Body of pancreas (tissue), 4 donors: ENCODE results near the gene TRAPPC5. TPM values are rescaled to one million over a fixed set of nuclear protein-coding genes. Genes with fewer than 3 reads are reported as not detected.

ENCODE experiments used
- ATAC-seq: fragments of 150-250 bp; one replicate; pipeline ENCODE4 v1.9.1; 2016
- DNase-seq, 4 donors: peaks; one replicate each; pipeline ENCODE4 v3.0.0-alpha.2; 2019
- H3K27ac ChIP-seq, 4 donors: fragments of 200-600 bp; sonication (generic); 1 replicate in 3 of 4; 2 replicates in 1 of 4; pipeline versions ENCODE4 v1.5.1 to v1.6.1; 2016 to 2019; ENCODE audit warnings: mild to moderate bottlenecking in 1 of 4, mixed read lengths in 1 of 4, moderate library complexity in 1 of 4
- H3K27me3 ChIP-seq, 2 donors: fragments of 200-600 bp; sonication (generic); one replicate each; pipeline ENCODE4 v1.6.0; 2016; ENCODE audit warnings: mild to moderate bottlenecking in 1 of 2
- H3K36me3 ChIP-seq, 2 donors: fragments of 200-600 bp; sonication (generic); replicated peaks in 1 of 2; 2 replicates each; pipeline ENCODE4 v1.5.1; 2016; ENCODE audit warnings: low read depth in 2 of 2; ENCODE audit not compliant: insufficient read depth in 1 of 2
- H3K4me1 ChIP-seq: fragments of 200-600 bp; sonication (generic); one replicate; pipeline ENCODE4 v1.6.0; 2016
- H3K4me3 ChIP-seq, 2 donors: fragments of 200-600 bp; sonication (generic); 1 replicate in 1 of 2; 2 replicates in 1 of 2; pipeline ENCODE4 v1.5.1; 2016 to 2019
- H3K9me3 ChIP-seq, 3 donors: fragments of 200-600 bp; sonication (generic); 1 replicate in 2 of 3; 2 replicates in 1 of 3; pipeline ENCODE4 v1.5.1; 2016
- POLR2A ChIP-seq, 3 donors: fragments of 450-650 bp; IDR thresholded peaks; one replicate each; pipeline ENCODE4 v1.6.1; 2016; ENCODE audit warnings: antibody characterized with exemption in 3 of 3, mild to moderate bottlenecking in 2 of 3
- WGBS, 2 donors: methylation state at CpG; one replicate each; pipeline ENCODE4 v1.1.5; 2017; 5-methylcytosine and 5-hydroxymethylcytosine counted together
- intact Hi-C: fragments of 100-400 bp; cut with DNase I; formaldehyde crosslinking; loops from one replicate; pipeline ENCODE4 v1.15.1; 2023
- total RNA-seq, 2 donors: library from RNA; depleted of rRNA; stranded (reverse); fragments of >200 nt; gene quantifications; one replicate each; pipeline ENCODE4 v1.1.0, GENCODE V29; 2016
- TF ChIP-seq, protein P1 (sequence below), 7 experiments: fragments of 450-650 bp in 4 of 7; fragments of 200-600 bp in 3 of 7; sonication (generic) in 3 of 7; IDR thresholded peaks; one replicate each; pipeline ENCODE4 v1.5.1; 2016 to 2019; ENCODE audit warnings: antibody characterized with exemption in 7 of 7

The TRAPPC5 gene
- total RNA-seq, 2 donors from 2014 or later = 10.9 to 18.7 TPM

GRCh38 chr19:7638802-7639465 lies 41.7 kb upstream of the TRAPPC5 start:
- TF ChIP-seq POLR2A (IDR thresholded peaks at IDR 0.05) = no peak
- TF ChIP-seq, protein P1, sequence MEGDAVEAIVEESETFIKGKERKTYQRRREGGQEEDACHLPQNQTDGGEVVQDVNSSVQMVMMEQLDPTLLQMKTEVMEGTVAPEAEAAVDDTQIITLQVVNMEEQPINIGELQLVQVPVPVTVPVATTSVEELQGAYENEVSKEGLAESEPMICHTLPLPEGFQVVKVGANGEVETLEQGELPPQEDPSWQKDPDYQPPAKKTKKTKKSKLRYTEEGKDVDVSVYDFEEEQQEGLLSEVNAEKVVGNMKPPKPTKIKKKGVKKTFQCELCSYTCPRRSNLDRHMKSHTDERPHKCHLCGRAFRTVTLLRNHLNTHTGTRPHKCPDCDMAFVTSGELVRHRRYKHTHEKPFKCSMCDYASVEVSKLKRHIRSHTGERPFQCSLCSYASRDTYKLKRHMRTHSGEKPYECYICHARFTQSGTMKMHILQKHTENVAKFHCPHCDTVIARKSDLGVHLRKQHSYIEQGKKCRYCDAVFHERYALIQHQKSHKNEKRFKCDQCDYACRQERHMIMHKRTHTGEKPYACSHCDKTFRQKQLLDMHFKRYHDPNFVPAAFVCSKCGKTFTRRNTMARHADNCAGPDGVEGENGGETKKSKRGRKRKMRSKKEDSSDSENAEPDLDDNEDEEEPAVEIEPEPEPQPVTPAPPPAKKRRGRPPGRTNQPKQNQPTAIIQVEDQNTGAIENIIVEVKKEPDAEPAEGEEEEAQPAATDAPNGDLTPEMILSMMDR (IDR thresholded peaks at IDR 0.05) = no peak
- peaks cover 0 to 2% of the 10 kb centered on the region in 2 donors for H3K36me3 ChIP-seq

DNA sequence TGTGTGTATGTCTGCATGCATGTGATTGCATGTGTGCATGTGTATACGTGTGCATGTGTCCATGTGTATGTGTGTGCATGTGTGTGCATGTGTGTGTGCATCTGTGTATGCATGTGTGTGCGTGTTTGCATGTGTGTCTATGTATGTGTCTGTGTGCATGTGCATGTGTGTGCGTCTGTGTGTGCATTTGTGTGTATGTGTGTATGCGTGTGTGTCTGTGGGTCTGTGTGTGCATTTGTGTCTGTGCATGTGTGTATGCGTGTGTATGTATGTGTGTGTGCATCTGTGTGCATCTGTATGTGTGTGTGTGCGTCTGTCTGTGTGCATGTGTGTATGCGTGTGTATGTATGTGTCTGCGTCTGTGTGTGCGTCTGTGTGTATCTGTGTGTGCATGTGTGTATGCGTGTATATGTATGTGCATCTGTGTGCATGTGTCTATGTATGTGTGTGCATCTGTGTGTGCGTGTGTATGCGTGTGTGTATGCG lies 40.7 kb upstream of the TRAPPC5 start:
- ATAC-seq = no peak
- Histone ChIP-seq H3K27ac (no peak overlapping the region), H3K36me3 (peaks cover 0 to 2% of the 10 kb centered on the region in 2 donors), H3K4me3 (no peak overlapping the region), H3K27me3 (no peaks in the 10 kb centered on the region), H3K9me3 (no peaks in the 10 kb centered on the region), H3K4me1 (peaks cover 36% of the 10 kb centered on the region)
- DNase-seq = no peak
- intact Hi-C loops = no loop called here
- TF ChIP-seq POLR2A (IDR thresholded peaks at IDR 0.05) = no peak
- TF ChIP-seq, protein P1 (IDR thresholded peaks at IDR 0.05) = no peak
- 88 to 95% methylated on average over 13 of the region's 13 CpGs for WGBS, 2 donors

More at GRCh38 chr19:7638802-7639465, 41.7 kb upstream of the TRAPPC5 start:
- H3K4me3 ChIP-seq = no peak overlapping the region
- DNase-seq = no peak
- 72 to 81% methylated on average over 9 to 12 of the region's 12 CpGs for WGBS, 2 donors
- no peaks in the 10 kb centered on the region for H3K27me3 ChIP-seq
- H3K9me3 ChIP-seq = no peaks in the 10 kb centered on the region
- intact Hi-C loops = no loop called here
- H3K4me1 ChIP-seq = peaks cover 40% of the 10 kb centered on the region
- no peak for ATAC-seq
- H3K27ac ChIP-seq = no peak overlapping the region

DNA sequence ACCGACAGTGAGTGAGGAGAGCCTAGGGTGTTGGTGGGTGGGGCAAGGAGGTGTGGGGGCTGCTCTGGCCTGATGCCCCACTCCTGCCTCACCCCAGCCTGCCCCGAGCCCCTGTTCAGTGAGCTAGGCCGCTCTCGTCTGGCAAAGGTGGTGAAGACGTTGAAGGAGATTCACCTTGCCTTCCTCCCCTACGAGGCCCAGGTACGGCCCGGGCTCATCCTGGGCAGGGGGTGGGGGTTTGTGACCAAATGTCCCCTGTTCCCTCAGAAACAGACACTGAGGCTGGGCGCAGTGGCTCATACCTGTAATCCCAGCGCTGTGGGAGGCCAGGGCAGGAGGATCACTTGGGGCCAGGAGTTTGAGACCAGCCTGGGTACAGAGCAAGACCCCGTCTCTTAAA lies 39.8 kb upstream of the TRAPPC5 start:
- H3K27me3 ChIP-seq = no peaks in the 10 kb centered on the region
- WGBS, 2 donors = 93 to 95% methylated on average over 9 to 10 of the region's 11 CpGs
- H3K36me3 ChIP-seq = peaks cover 0 to 2% of the 10 kb centered on the region in 2 donors
- no peak overlapping the region for H3K4me3 ChIP-seq
- no peaks in the 10 kb centered on the region for H3K9me3 ChIP-seq
- intact Hi-C loops = no loop called here
- DNase-seq (no peak), ATAC-seq (no peak)
- H3K4me1 ChIP-seq = peaks cover 29% of the 10 kb centered on the region
- H3K27ac ChIP-seq = no peak overlapping the region
- TF ChIP-seq, protein P1 (IDR thresholded peaks at IDR 0.05) = no peak
- TF ChIP-seq POLR2A (IDR thresholded peaks at IDR 0.05) = no peak

DNA sequence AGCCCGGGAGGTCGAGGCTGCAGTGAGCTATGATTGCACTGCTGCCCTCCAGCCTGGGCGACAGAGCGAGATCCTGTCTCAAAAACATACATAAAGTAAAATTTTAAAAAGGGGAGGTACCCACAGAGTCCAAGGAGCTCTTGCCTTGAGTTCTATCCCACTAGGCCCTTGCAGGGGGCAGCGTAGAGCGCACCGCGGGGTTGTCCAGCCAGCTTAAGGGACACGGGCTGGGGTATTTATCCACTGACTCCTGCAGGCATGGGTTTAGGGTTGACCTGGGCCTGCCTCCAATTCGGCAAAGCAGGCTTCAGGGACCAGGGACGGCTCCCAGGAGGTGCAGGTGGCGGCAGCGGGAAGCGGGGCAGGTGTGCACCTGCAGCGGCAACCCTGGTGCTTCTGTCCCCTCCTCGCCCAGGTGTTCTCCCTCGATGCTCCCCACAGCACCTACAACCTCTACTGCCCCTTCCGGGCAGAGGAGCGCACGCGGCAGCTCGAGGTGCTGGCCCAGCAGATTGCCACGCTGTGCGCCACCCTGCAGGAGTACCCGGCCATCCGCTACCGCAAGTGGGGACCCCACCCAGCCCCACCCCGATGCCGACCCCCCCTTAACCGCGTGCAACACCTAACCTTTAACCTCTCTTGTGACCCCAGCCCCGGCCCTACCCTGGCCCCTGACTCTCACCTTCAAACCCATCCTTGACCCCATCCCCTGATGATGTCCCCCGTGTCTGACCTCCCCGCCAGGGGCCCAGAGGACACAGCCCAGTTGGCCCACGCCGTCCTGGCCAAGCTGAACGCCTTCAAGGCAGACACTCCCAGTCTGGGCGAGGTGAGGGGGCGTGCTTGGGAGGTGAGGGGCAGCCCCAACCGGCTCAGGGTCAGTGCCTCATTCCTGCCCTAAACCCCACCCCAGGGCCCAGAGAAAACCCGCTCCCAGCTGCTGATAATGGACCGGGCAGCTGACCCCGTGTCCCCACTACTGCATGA lies 39.0 kb upstream of the TRAPPC5 start:
- no peaks in the 10 kb centered on the region for H3K27me3 ChIP-seq

More for the DNA sequence above, 39.0 kb upstream of the TRAPPC5 start:
- H3K9me3 ChIP-seq = no peaks in the 10 kb centered on the region
- TF ChIP-seq, protein P1 (IDR thresholded peaks at IDR 0.05) = no peak
- TF ChIP-seq POLR2A (IDR thresholded peaks at IDR 0.05) = no peak
- peaks cover 22% of the 10 kb centered on the region for H3K4me1 ChIP-seq
- no peak overlapping the region for H3K27ac ChIP-seq
- WGBS, 2 donors = 83 to 91% methylated on average over 11 to 39 of the region's 43 CpGs
- no peak overlapping the region for H3K4me3 ChIP-seq
- DNase-seq (no peak), ATAC-seq (no peak)
- peaks cover 0 to 2% of the 10 kb centered on the region in 2 donors for H3K36me3 ChIP-seq
- intact Hi-C loops = no loop called here
